ENCODE results near the gene MYBPC2.

- no peak for TF ChIP-seq CTCF (IDR thresholded peaks at IDR 0.05 in 4 of 5, conservative IDR thresholded peaks at IDR 0.05 in 1 of 5)
- TF ChIP-seq POLR2A (IDR thresholded peaks at IDR 0.05), result no peak
These were observed 14.4 kb downstream of the MYBPC2 start for GRCh38 chr19:50447053-50447452.
